Measurements from ENCODE around the gene SEMA4D.
"Not testable (repeated sequence)": the region's sequence is repeated elsewhere in the genome, so short reads cannot be mapped to it uniquely, and the experiment has no call there.

SEMA4D gene

DNA sequence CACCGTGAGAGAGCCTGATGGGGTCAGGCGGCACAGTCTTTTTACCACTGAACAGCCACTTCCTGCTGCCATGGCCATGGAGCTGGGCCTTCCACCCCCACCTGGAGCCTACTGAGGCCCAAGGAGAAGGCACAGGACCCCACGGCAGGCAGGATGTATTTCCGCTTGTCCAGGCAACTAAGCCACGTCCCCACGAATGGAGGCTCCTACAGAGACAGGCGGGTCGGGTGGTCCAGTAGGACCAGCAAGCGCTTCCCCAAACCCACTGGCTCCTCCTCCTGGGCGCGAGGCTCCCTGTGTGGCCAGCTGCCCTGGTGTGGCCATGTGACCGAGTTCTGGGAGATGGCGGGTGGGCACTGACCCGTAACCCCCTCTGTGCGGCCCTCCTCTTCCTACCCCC lies 113.1 kb downstream of the SEMA4D start:
- no peak for DNase-seq

DNA sequence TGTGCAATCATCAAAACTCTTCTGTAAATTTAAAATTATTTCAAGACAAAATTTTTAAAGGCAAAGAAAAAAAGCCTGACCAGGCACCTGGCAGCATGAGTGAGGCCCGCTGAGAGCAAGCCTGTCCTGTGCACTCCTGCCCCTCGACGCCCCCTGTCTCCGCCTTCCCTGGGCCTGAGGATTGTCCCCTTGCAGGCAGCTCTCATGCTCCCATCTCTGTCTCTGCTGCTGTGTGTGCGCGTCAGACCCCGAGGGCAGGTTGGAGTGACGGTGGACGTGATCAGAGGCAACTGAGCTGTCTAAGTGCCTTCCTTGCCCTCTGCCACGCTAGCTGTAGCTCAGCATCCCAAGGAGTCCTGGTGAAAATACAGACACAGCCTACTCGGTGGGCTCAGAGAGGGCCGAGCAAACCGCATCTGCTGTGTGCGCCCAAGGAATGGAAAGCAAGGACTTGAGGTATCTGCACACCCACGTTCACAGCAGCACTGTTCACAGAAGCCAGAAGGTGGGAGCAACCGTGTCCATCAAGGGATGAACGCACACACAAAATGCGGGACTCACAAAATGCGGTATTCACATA lies 114.1 kb downstream of the SEMA4D start:
- DNase-seq = no peak

DNA sequence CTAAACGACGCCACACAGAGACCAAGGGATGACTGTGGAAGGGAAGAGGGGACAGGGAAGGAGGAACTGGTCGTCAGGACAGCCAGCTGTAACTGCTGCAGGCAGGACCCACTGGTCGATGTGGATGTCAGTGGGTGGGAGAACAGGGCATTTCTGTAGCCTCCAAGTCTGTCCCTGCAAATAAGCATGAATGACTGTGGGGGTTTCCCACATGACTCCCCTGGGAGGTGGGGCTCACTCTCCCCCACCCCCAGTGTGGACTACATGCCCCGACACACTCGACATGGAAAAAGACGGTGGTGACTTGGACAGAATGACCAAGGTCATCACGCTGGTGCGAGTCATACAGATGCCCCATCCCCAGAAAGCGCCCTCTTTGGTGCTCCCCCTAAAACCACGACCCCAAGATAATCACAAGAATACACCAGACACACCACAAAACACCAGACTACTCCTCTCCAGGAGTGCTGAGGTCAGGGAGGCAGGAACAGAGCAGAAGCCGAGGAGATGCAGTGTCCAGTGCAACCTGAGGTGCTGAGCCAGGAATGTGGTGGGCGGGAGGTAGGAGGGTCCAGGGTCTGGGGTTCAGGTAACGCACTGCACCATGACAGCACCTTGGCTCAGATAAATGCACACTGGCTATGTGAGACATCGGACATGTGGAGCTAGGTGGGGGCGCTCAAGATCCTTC lies 114.7 kb downstream of the SEMA4D start:
- DNase-seq = no peak

DNA sequence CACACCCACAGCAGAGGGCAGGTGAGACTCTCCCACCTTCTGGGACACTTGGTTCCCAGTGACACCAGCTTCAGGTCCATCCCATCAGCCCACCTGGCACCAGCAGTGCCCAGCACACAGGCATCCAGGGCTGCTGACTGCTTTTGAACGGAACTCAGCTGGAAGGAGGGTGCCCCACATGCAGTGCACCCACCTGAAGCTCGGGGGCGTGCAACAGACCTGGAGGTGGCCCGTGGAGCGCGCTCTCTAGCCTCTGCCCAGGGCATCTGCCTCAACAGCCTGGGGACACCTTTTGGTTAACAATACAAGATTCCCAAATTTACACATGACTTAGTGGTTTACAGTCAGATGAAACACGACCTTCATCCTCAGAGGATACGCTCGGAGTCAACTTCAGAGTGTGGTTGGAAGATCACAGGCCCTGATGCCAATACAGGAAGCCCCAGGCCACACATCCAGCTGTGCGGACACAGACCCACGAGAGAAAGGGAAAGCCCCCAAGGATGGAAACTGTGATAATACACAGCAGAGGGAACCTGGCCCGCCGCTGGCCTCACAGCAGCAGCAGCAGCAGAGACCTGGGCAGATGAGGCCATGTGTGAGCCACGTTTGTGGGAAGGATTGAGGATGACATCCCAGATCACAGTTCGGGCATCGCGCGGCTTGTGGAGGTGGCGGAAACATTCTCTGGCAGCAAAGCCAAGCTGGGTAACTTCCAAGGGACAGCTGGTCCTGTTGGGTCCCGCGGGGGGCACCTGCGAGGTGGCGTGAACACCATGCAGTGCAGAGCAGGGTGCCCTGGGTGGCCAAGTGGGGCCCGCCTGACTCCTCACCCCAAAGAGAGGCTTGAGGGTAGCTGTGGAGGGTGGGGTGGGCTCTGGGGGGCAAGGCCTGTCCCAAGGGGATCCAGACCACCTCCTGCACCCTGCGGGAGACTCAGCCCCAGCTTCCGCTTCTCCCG lies 115.6 kb downstream of the SEMA4D start:
- DNase-seq = no peak

DNA sequence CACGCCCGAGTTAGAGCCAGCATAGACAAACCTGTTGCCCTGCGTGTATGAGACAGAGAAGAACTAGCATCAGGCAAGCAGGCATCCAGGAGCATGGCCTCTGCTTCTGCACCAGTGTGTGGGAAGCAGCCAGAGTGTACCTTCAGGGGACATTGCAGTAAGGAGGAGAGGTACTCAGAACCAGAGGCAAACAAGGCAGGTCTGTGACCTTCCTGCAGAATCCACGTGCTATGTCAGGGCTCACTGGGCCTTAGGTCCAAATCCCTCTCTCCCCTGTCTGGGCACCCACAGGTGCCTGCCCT lies 116.7 kb downstream of the SEMA4D start:
- DNase-seq = no peak

DNA sequence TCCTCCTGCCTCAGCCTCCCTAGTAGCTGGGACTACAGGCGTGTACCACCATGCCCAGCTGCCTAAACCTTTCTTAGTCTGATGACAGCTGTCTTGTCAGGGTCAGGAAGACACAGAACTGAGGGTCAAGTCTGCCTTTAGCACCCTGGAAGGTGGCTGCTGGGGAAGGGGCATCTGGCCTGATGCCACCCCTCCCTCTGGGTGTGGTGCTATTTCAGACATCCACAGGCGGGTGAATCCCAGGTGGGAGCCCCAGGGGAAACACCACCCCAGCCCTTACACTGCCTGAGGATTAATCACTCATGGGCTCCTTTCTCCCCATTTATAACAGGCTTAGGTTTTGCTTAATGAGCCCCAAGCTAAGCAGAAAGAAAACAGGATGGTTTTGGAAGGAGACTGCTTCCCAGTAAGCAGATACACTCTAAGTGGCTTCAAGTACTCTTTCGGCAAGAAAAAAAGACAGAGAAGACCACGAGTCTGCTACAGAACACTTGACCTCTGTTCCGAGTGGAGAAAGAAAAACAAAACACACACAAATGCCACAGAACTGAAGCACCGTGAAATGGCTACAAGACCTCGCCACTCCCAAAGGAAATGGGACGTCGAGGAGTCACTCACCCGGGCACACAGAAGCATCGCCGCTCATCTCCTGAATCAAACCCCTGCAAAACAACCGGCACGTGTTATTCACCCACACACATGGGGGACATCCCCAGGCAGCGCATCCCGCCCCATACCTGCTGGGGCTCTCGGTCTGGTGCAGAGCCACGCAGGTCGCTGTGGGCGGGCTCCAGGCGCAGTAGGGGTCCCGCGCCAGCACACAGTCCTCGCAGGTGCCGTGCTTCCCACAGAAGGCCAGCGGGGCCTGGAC lies 117.2 kb downstream of the SEMA4D start:
- DNase-seq = no peak

DNA sequence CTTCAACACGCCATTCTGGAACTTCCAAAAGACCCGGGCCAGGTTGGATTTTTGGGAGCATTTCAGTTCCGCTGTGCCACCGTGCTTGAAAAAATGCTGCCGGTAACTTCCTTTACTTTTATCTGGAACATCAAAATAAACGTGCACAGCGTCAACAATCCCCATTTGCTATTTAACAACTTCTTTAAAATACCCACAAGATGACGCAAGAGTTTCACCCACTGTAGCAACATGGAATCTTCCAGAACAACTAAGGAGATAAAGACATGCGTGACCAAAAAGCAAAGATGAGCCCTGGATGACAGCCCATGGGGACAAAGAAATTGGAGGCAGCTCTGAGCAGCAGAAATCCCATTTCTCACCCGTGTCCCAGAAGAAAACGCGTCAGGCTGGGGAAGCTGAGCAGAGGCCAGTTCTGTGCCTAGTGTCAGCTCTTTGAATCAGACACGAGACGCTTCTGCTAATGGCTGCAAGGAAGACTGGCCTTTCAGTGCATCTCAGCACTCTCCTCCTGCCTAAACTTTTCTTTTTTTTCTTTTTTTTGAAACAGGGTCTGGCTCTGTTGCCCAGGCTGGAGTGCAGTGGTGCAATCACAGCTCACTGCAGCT lies 118.3 kb downstream of the SEMA4D start:
- DNase-seq = peak in 1 of 5 donors; percentile 50

DNA sequence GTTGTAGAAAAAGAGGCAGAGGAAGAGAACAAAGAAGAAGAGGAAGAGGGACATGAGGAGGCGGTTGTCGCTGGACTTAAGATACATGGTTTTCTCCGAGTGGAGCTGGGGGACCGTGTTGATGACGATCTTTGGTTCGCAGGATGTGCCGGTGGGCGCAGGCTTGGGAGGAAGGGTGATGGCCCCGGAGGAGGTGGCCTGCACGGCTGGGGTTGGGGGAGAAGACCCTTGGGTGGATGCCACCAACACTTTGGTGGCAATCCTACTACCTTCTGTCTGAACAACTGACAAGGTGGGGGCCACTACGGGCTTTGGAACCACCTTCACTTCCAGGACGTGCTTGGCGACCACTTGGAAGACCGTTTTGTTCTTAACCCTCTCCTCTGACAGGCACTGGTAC lies 118.9 kb downstream of the SEMA4D start:
- DNase-seq = no peak

DNA sequence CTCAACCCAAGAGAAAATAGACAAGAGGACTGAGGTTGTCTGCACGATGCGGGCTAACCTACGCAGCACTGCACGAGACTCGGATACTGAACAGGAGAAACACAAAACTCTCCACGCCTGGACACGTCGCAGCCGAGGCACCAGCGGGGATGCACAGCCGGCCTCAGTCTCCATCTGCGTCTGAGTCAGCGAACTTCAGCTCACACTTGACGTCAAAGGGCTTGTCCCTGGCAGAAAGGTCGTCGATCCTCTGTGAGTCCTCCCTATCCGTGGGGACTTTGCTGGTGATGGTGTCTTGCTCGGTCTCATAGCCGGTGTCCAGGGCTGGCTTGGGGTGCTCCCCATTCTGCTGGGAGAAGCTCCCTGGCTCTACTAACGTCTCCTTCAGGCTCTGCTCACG lies 119.4 kb downstream of the SEMA4D start:
- DNase-seq = no peak

DNA sequence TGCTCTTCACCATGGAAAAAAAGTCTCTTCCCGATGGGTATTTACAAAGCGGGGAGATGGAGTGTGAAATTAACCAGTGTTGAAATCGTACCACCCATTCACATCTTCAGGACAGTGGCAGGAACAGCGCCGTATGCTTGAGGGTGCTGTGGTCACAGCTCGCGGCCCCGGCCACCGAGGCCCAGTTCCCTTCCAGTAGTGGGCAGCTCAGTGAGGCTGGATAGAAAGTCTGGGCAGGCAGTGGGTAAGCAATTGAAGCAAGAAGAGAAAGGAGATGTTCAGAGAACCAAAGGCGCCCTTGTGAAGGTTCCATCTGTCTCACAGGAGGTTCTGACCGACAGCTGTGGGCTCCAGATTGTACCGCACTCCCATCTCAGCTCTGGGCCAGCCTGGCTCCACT lies 120.5 kb downstream of the SEMA4D start:
- DNase-seq = no peak

DNA sequence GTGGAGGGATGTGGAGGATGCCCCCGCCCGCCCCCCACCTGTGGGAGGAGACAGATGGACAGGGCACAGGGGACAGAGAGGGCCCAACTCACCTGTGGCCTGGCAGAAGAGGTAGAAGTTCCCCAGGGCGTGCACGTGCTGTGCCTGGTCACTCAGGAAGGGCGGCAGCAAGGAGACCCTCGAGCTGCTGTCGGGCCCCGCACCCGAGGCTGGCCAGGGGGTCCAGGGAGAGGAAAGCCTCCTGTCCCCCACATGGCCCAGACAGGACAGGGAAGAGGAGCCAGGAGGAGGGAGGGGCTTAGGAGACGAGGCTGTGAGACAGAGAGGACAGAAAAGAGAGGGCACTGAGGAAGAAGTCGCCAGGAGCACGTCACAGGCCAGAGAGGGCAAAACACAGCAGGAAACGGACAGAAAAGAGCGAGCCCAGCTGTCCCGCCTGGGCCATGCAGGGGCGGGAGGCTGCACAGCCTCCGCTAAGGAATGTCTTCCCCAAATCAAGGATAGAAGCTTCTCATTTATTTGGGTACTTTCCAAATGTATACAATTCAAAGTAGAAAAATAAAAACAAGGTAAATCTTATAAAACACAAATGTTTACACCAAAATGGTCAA lies 121.1 kb downstream of the SEMA4D start:
- DNase-seq = no peak

DNA sequence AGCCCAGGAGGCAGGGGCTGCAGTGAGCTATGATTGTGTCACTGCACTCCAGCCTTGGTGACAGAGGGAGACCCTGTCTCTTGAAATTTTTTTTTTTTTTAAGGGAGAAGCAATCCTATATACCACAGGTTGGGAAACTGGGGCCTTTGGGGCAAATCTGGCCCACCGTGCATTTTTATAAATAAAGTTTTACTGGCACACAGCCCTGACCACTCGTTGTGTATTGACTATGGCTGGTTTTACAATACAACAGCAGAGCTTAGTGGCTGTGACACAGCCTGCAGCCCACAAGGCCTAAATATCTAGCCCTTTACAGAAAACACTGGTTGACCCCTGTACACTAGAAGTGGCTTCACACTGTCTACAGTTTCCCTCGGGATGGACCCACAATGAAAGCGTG lies 121.6 kb downstream of the SEMA4D start:
- DNase-seq = no peak

DNA sequence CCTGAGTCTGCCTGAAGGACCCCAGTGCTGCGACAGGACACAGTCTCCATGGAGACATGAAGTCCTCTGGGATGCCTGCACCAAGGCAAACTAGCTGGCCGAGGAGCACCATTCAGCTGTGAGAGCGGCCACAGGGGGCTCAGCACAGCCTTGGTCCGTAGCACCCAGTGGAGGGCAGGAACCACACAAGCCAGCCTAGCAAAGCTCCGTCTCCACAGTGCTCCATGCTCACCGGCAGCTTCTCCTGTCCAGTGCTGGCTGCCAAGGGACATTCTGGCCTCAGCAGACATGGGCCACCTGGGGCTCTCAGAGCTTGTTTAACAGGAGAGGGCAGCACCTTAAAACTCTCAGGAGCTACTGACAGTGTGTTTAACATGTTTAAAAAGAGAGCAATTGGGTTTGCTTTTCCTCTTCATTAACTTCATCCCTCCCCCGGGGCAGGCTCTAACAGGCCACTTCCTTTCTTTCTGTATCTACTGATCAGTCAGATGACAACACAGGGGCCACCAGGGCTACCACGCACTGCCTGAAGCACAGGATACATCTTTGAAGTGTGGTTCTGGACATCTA lies 122.6 kb downstream of the SEMA4D start:
- peak in 2 of 5 donors; percentile 12 to 34 for DNase-seq

DNA sequence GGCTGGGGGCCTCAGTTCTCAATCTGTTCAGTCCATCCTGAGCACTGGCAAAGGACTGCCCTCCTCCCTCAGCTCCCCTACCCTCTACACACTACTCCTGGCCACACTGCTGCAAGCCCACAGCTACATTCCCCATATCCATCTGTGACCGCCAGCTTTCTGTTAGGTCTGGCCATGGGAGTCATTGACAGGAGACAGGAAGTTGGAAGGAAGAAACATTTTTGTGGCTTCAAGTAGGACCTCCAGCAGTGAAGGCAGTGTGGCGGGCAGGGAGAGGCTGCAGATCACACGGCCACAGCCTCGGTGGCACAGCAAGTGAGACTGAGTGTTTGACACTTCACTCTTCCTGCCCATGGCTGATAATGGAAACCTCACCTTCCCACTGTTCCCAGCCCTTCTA lies 123.7 kb downstream of the SEMA4D start:
- DNase-seq = no peak

DNA sequence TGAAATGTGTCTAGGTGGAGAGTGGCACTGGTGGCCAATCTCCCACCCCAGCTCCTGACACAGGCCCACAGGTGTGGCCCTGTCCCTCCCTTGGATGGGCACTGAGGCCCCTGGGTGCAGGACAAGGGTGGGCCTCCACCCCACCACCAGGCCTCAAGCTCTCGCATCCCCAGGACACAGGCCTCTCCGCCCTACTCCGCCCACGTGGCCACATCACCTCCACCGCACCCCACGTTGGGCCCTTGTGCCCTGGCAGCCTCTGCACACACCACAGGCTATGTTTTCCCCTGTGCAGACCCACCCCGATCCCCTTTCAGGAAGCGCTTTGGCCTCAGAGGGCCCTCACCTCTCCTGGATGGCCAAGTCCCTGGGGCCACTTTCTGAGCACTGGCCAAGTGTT lies 124.9 kb downstream of the SEMA4D start:
- no peak for DNase-seq

DNA sequence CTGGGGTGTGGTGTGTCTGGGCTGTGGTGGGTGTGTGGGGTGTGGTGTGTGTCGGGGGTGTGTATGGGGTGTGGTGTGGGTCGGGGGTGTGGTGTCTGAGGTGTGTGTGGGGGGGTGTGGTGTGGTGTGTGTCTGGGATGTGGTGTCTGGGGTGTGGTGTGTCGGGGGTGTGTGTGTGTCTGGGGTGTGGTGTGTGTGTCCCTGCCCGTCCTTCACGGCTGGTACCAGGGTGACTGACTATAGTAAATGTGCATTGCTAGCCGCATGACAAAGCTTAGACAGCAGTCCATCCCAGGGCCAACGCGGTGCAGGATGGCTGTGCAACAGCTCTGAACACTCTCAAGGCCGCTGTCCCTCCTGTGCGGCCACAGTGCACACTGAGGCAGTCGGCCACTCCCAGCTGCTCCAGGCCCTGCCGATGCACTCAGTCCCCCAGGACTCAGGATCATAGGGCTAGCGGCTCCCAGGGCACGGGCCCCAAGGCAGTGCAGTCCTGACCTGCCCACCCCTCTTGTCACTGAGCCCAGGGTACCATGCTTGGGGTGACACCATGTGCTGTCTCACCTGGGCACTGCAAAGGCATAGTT lies 125.6 kb downstream of the SEMA4D start:
- DNase-seq = peak in 4 of 5 donors; percentile 40 to 62 (median 46)

DNA sequence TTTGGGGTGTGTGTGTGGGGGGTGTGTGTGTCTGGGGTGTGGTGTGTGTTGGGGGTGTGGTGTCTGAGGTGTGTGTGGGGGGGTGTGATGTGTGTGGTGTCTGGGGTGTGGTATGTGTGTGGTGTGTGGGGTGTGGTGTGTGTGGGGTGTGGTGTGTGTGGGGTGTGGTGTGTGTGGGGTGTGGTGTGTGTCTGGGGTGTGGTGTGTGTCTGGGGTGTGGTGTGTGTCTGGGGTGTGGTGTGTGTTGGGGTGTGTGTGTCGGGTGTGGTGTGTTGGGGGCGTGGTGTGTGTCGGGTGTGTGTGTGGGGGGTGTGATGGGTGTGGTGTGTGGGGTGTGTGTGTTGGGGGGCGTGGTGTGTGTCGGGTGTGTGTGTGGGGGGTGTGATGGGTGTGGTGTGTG lies 126.1 kb downstream of the SEMA4D start:
- DNase-seq = not testable (repeated sequence)

DNA sequence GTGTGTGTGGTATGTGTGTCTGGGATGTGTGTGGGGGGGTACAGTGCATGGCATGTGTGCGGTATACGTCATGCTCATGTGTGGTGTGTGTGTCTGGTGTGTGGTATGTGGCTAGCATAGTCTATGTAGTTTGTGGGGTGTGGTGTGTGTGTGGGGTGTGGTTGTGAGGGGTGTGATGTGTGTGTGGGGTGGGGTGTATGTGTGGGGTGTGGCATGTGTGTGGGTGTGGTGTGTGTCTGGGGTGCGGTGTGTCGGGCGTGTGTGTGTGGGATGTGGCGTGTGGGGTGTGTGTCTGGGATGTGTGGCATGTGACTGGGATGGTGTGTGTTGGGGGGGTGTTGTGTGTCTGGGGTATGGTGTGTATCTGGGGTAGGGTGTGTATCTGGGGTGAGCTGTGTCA lies 127.3 kb downstream of the SEMA4D start:
- no peak for DNase-seq

DNA sequence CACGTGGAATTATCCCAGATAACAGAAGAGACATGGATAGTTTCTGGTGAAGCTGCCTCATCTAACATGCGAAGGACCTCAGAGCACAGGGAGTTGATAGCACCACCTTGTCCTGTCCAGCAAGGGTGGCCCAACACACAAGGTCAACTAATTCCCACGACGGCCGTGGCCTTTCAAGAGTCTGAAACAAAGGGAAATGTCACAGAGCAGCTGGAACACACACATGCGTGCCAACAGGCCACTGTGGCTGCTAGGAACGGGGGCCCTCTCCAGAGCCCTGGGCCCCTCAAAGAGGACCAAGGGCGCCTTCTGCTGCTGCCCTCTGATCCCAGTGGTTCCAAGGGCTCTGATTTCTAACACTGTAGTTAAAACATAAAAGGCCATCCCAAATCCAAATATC lies 128.9 kb downstream of the SEMA4D start:
- DNase-seq = no peak

DNA sequence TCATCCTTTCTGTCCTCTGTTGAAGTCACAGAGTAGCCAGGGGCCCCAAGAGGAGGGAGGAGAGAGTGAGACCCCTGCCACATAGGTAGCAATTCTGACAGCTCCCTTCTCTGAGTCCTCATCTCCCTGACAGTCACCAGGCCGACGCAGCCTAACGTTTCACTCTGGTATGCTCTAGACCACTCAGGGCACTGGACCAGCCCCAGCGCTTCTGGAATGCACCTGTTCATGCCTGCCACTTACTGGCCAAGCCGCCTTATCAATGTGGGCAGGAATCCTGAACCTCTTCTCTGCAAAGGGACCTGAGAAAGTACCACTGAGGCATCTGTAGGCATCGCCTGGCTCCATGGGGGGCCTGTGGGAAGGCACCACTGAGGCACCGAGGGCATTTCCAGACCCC lies 129.4 kb downstream of the SEMA4D start:
- DNase-seq = no peak

DNA sequence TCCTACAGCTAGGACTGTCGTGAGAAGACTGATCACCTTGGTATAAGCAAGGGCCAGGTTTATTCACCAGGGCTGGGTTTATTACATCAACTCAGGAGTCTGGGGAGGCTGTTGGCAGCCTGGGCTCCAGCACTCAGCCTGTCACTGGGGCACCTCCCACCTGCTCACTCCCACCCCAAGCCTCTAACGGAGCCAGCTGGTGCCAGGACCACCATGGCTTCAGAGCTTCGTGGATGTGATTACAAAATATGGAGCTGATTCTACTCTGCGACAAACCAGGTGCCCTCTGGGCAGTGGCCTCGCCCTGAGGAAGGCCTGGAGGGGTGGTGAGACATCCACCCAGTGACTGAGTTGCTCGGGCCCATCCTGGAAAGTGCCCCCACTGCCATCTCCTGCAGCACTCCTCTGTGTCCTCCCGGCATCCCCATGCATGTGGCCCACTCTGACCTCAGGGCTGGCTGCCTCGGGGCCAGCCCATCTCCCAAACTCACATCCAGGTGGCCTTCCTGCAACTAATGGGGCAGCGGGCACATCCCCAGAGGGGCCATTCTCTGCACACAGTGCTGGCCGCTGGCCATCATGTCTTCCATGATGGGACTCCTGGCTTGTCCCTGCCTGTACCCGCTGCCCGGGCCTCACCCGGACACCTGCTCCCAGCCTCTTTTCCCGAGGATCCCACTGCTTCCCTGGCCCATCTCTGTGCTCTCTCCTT lies 130.0 kb downstream of the SEMA4D start:
- no peak for DNase-seq
